B cell (primary cell): Measurements from ENCODE around the gene DUSP16. TPM values are rescaled to one million over a fixed set of nuclear protein-coding genes. Genes with fewer than 3 reads are reported as not detected.
A peak's percentile ranks its signal among the peaks of the same experiment; 100 is the strongest.

ENCODE experiments used
- ATAC-seq: fragments of 200-7000 bp; cut with Tn5 transposase; one replicate; pipeline ENCODE4 v1.10.0; 2021; ENCODE audit warnings: low read depth, mild to moderate bottlenecking, moderate number of reproducible peaks, moderate library complexity
- CTCF ChIA-PET: fragments of 350-600 bp; sonication (Branson Sonifier 250); formaldehyde crosslinking; loops from one replicate; lab custom pipeline; 2021; ENCODE audit warnings: antibody characterized with exemption, inconsistent platforms; lab: Charles Lee
- POLR2A ChIA-PET: fragments of 350-600 bp; sonication (Branson Sonifier 250); formaldehyde crosslinking; loops from one replicate; lab custom pipeline; 2021; ENCODE audit warnings: antibody characterized with exemption; lab: Charles Lee
- DNase-seq: peaks from one replicate; pipeline ENCODE4 v3.0.0; 2013
- H2AFZ ChIP-seq: 2 replicates; pipeline ENCODE4 v1.6.1; 2012; ENCODE audit warnings: mild to moderate bottlenecking, low read depth, low read length; ENCODE audit not compliant: insufficient read depth, poor library complexity, severe bottlenecking
- H3K27ac ChIP-seq, 2 donors: 1 replicate in 1 of 2; 2 replicates in 1 of 2; pipeline ENCODE4 v1.5.1; 2012 to 2013; ENCODE audit warnings: low read length in 2 of 2, mild to moderate bottlenecking in 2 of 2, moderate library complexity in 1 of 2
- H3K27me3 ChIP-seq, 4 experiments: fragments of 200-600 bp in 1 of 4; sonication (generic) in 1 of 4; replicated peaks in 1 of 4; 1 replicate in 2 of 4; 2 replicates in 2 of 4; pipeline versions ENCODE4 v1.6.1 to v1.7.0; 2013 to 2016; ENCODE audit warnings: low read length in 3 of 4, mild to moderate bottlenecking in 2 of 4, mixed read lengths in 1 of 4, moderate library complexity in 1 of 4; ENCODE audit not compliant: insufficient read depth in 4 of 4, control insufficient read depth in 3 of 4; ENCODE audit errors: control extremely low read depth in 1 of 4
- H3K36me3 ChIP-seq, 2 experiments: replicated peaks in 1 of 2; 1 replicate in 1 of 2; 2 replicates in 1 of 2; pipeline versions ENCODE4 v1.6.1 to v1.7.1; 2013; ENCODE audit warnings: low read length in 1 of 2; ENCODE audit not compliant: insufficient read depth in 2 of 2, control insufficient read depth in 1 of 2; ENCODE audit errors: control extremely low read depth in 1 of 2, extremely low read depth in 1 of 2
- H3K4me1 ChIP-seq, 2 donors: fragments of 200-600 bp in 1 of 2; sonication (generic) in 1 of 2; 1 replicate in 1 of 2; 2 replicates in 1 of 2; pipeline versions ENCODE4 v1.5.1 to v1.6.1; 2013 to 2017; ENCODE audit warnings: low read length in 2 of 2; ENCODE audit not compliant: control insufficient read depth in 2 of 2, insufficient read depth in 2 of 2
- H3K4me2 ChIP-seq: replicated peaks from 2 replicates; pipeline ENCODE3; 2012; ENCODE audit warnings: mild to moderate bottlenecking, low read depth, low read length; ENCODE audit not compliant: poor library complexity, severe bottlenecking
- H3K4me3 ChIP-seq, 5 experiments: fragments of 200-600 bp in 1 of 5; sonication (generic) in 1 of 5; 1 replicate in 3 of 5; 2 replicates in 2 of 5; pipeline versions ENCODE4 v1.5.1 to v1.7.0; 2011 to 2016; ENCODE audit warnings: low read length in 4 of 5, mild to moderate bottlenecking in 4 of 5, low read depth in 2 of 5, control low read depth in 1 of 5, moderate library complexity in 1 of 5; ENCODE audit not compliant: insufficient read depth in 1 of 5; ENCODE audit errors: control extremely low read depth in 1 of 5, extremely low read depth in 1 of 5
- H3K79me2 ChIP-seq: fragments of 200-600 bp; sonication (generic); one replicate; pipeline ENCODE4 v1.6.0; 2016; ENCODE audit warnings: low read length; ENCODE audit not compliant: control insufficient read depth, insufficient read depth
- H3K9ac ChIP-seq: fragments of 200-600 bp; sonication (generic); 2 replicates; pipeline ENCODE4 v1.6.1; 2017; ENCODE audit warnings: mild to moderate bottlenecking, low read length, moderate library complexity
- H3K9me3 ChIP-seq, 3 donors: one replicate each; pipeline versions ENCODE4 v1.6.1 to v1.7.1; 2013; ENCODE audit warnings: low read length in 2 of 3; ENCODE audit not compliant: control insufficient read depth in 2 of 3, insufficient read depth in 1 of 3; ENCODE audit errors: control extremely low read depth in 1 of 3
- H4K20me1 ChIP-seq: 2 replicates; pipeline ENCODE4 v1.6.0; 2012; ENCODE audit warnings: mild to moderate bottlenecking, low read length; ENCODE audit not compliant: insufficient read depth, control insufficient read depth, poor library complexity, severe bottlenecking
- H3K27ac Mint-ChIP-seq: one replicate; pipeline ENCODE4 v1.8.0; 2021; ENCODE audit warnings: mixed read lengths
- H3K27me3 Mint-ChIP-seq: one replicate; pipeline ENCODE4 v1.8.0; 2021; ENCODE audit warnings: mixed read lengths
- H3K4me1 Mint-ChIP-seq: one replicate; pipeline ENCODE4 v1.8.0; 2021; ENCODE audit warnings: mixed read lengths
- H3K4me3 Mint-ChIP-seq: one replicate; pipeline ENCODE4 v1.8.0; 2021; ENCODE audit warnings: mixed read lengths
- H3K9me3 Mint-ChIP-seq: one replicate; pipeline ENCODE4 v1.8.0; 2022; ENCODE audit warnings: mixed read lengths; ENCODE audit not compliant: insufficient read depth
- EZH2 ChIP-seq: IDR thresholded peaks from 2 replicates; pipeline ENCODE4 v1.6.1; 2012; ENCODE audit warnings: borderline replicate concordance, low read depth, mild to moderate bottlenecking, moderate library complexity, low read length; ENCODE audit not compliant: insufficient read depth, poor library complexity, severe bottlenecking
- WGBS: methylation state at CpG from one replicate; pipeline ENCODE4 v1.1.5; 2013; ENCODE audit warnings: missing lambda C conversion rate; ENCODE audit not compliant: insufficient coverage; 5-methylcytosine and 5-hydroxymethylcytosine counted together
- intact Hi-C: fragments of 100-400 bp; cut with micrococcal nuclease; formaldehyde crosslinking; loops from one replicate; pipeline ENCODE4 v1.10.0; 2022
- polyA plus RNA-seq: library from polyadenylated mRNA; depleted of rRNA; stranded (reverse); fragments of >200 nt; gene quantifications from 2 replicates; pipeline ENCODE4 v1.2.3, GENCODE V29; 2012
- total RNA-seq, 2 donors: library from RNA; stranded (reverse); fragments of 120-200 nt in 1 of 2; gene quantifications; 1 replicate in 1 of 2; 2 replicates in 1 of 2; pipeline versions ENCODE4 v1.2.3 to v1.2.4, GENCODE V29; 2013 to 2022
- TF ChIP-seq, protein P1 (sequence below): fragments of 200-600 bp; IDR thresholded peaks from one replicate; pipeline ENCODE4 v1.8.0; 2022; ENCODE audit warnings: antibody characterized with exemption, mild to moderate bottlenecking

Gene DUSP16
- total and polyA plus RNA-seq, 2 donors (not counting 1 experiment from before 2014, with no cell fraction given) = 0.37 to 5.6 TPM

GRCh38 chr12:12610711-12611110, 48.0 kb upstream of the DUSP16 start:
- H3K4me3 ChIP-seq = peak overlapping the region in 2 of 5 experiments; percentile 89 to 100
- ATAC-seq = no peak

GRCh38 chr12:12609692-12610091, 47.0 kb upstream of the DUSP16 start:
- no peaks in the 10 kb centered on the region for H3K9me3 Mint-ChIP-seq
- Histone ChIP-seq H3K79me2 (peaks cover 30% of the 10 kb centered on the region), H3K4me1 (peaks cover 16 to 24% of the 10 kb centered on the region in 2 donors), H3K27ac (no peak overlapping the region), H3K4me3 (no peak overlapping the region), H3K4me2 (no peak overlapping the region), H2AFZ (no peak overlapping the region), H3K36me3 (no peaks in the 10 kb centered on the region), H4K20me1 (no peaks in the 10 kb centered on the region), H3K9me3 (no peaks in the 10 kb centered on the region), H3K27me3 (no peaks in the 10 kb centered on the region), H3K9ac (no peak overlapping the region)
- peaks cover 28% of the 10 kb centered on the region for H3K4me1 Mint-ChIP-seq
- H3K27me3 Mint-ChIP-seq = no peaks in the 10 kb centered on the region
- H3K27ac Mint-ChIP-seq = no peak overlapping the region
- WGBS = 100% methylated on average over 1 of the region's 3 CpGs
- peak overlapping the region; percentile 19 for H3K4me3 Mint-ChIP-seq
- TF ChIP-seq, protein P1, sequence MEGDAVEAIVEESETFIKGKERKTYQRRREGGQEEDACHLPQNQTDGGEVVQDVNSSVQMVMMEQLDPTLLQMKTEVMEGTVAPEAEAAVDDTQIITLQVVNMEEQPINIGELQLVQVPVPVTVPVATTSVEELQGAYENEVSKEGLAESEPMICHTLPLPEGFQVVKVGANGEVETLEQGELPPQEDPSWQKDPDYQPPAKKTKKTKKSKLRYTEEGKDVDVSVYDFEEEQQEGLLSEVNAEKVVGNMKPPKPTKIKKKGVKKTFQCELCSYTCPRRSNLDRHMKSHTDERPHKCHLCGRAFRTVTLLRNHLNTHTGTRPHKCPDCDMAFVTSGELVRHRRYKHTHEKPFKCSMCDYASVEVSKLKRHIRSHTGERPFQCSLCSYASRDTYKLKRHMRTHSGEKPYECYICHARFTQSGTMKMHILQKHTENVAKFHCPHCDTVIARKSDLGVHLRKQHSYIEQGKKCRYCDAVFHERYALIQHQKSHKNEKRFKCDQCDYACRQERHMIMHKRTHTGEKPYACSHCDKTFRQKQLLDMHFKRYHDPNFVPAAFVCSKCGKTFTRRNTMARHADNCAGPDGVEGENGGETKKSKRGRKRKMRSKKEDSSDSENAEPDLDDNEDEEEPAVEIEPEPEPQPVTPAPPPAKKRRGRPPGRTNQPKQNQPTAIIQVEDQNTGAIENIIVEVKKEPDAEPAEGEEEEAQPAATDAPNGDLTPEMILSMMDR = no peak
- TF ChIP-seq EZH2 = no peak
- CTCF ChIA-PET = no interaction called here
- DNase-seq (no peak), ATAC-seq (no peak)
- POLR2A ChIA-PET = interaction anchor here (0.7 kb wide), 1 partner anchor 86 kb away, joined by 3 read pairs; no protein-coding TSS in a partner anchor
- intact Hi-C loops = loop anchor here (2.0 to 5.0 kb wide), 3 partner anchors 48 to 491 kb away; partner anchors contain the start of gene CDKN1B

More at GRCh38 chr12:12610711-12611110, 48.0 kb upstream of the DUSP16 start:
- H3K27me3 ChIP-seq = no peaks in the 10 kb centered on the region
- POLR2A ChIA-PET = interaction anchor here (1.0 kb wide), 1 partner anchor 253 kb away, joined by 6 read pairs; the partner anchor contains the start of gene BORCS5
- peak overlapping the region; percentile 97 for H3K4me3 Mint-ChIP-seq
- peak overlapping the region; percentile 100 for H2AFZ ChIP-seq
- peak overlapping the region; percentile 97 for H3K4me2 ChIP-seq
- no peaks in the 10 kb centered on the region for H3K27me3 Mint-ChIP-seq
- H3K79me2 ChIP-seq = peaks cover 36% of the 10 kb centered on the region
- intact Hi-C loops = loop anchor here (1.0 to 5.0 kb wide), 8 partner anchors 47 to 490 kb away; partner anchors contain the start of genes BORCS5, CDKN1B, DUSP16 and GPR19
- H3K4me1 Mint-ChIP-seq = peaks cover 28% of the 10 kb centered on the region
- peaks cover 16 to 24% of the 10 kb centered on the region in 2 donors for H3K4me1 ChIP-seq
- peak overlapping the region; percentile 99 for H3K9ac ChIP-seq
- peak overlapping the region in 1 of 2 donors; percentile 95 for H3K27ac ChIP-seq
- TF ChIP-seq, protein P1 = no peak
- TF ChIP-seq EZH2 = no peak
- no peak for DNase-seq
- CTCF ChIA-PET = interaction anchor here (1.0 kb wide), 1 partner anchor 180 kb away, joined by 3 read pairs; no protein-coding TSS in a partner anchor
- H3K9me3 Mint-ChIP-seq = no peaks in the 10 kb centered on the region
- no peaks in the 10 kb centered on the region for H3K36me3 ChIP-seq
- H4K20me1 ChIP-seq = no peaks in the 10 kb centered on the region
- 100% methylated on average over 1 of the region's 4 CpGs for WGBS
- H3K27ac Mint-ChIP-seq = peak overlapping the region; percentile 98
- H3K9me3 ChIP-seq = no peaks in the 10 kb centered on the region
